ENCODE data around the gene SLC12A7.
"Not testable (repeated sequence)": the region's sequence is repeated elsewhere in the genome, so short reads cannot be mapped to it uniquely, and the experiment has no call there.

SLC12A7 gene

GRCh38 chr5:1095990-1096363 lies 15.9 kb downstream of the SLC12A7 start:
- DNase-seq, result no peak

- no peak for DNase-seq
Observed at GRCh38 chr5:1095302-1095989, 16.4 kb downstream of the SLC12A7 start.

GRCh38 chr5:1094670-1095190 lies 17.1 kb downstream of the SLC12A7 start:
- DNase-seq, result no peak

- no peak for DNase-seq
Observed at GRCh38 chr5:1093361-1093760, 18.5 kb downstream of the SLC12A7 start.

- DNase-seq, result no peak
Observed at GRCh38 chr5:1092122-1092521, 19.7 kb downstream of the SLC12A7 start.

- DNase-seq, result no peak
Observed at GRCh38 chr5:1091632-1092031, 20.2 kb downstream of the SLC12A7 start.

GRCh38 chr5:1090538-1090937 lies 21.3 kb downstream of the SLC12A7 start:
- no peak for DNase-seq

GRCh38 chr5:1089621-1090040 lies 22.2 kb downstream of the SLC12A7 start:
- DNase-seq, result no peak

GRCh38 chr5:1089146-1089545 lies 22.7 kb downstream of the SLC12A7 start:
- no peak for DNase-seq

GRCh38 chr5:1088726-1089125 lies 23.1 kb downstream of the SLC12A7 start:
- DNase-seq, result no peak

- DNase-seq, result no peak
Observed at GRCh38 chr5:1088031-1088430, 23.8 kb downstream of the SLC12A7 start.

GRCh38 chr5:1087428-1087827 lies 24.4 kb downstream of the SLC12A7 start:
- DNase-seq, result no peak

- DNase-seq, result no peak
Observed at GRCh38 chr5:1086871-1087270, 25.0 kb downstream of the SLC12A7 start.

- DNase-seq, result no peak
Observed at GRCh38 chr5:1086137-1086536, 25.7 kb downstream of the SLC12A7 start.

GRCh38 chr5:1085391-1085790 lies 26.5 kb downstream of the SLC12A7 start:
- no peak for DNase-seq

- DNase-seq, result no peak
Observed at GRCh38 chr5:1083823-1084605, 27.8 kb downstream of the SLC12A7 start.

- DNase-seq, result not testable (repeated sequence)
Observed at GRCh38 chr5:1083026-1083425, 28.8 kb downstream of the SLC12A7 start.

GRCh38 chr5:1081519-1081918 lies 30.3 kb downstream of the SLC12A7 start:
- DNase-seq, result no peak

GRCh38 chr5:1080432-1080831 lies 31.4 kb downstream of the SLC12A7 start:
- no peak for DNase-seq

GRCh38 chr5:1079961-1080360 lies 31.9 kb downstream of the SLC12A7 start:
- no peak for DNase-seq

- DNase-seq, result no peak
Observed at GRCh38 chr5:1079486-1079885, 32.4 kb downstream of the SLC12A7 start.

- DNase-seq, result no peak
Observed at GRCh38 chr5:1078851-1079250, 33.0 kb downstream of the SLC12A7 start.

GRCh38 chr5:1078206-1078605 lies 33.7 kb downstream of the SLC12A7 start:
- no peak for DNase-seq

GRCh38 chr5:1077491-1078020 lies 34.3 kb downstream of the SLC12A7 start:
- DNase-seq, result no peak

Data from C1 segment of cervical spinal cord (tissue), 14 donors.